HS-5 (cell line): ENCODE data around the gene CAPN6.

Experiments used
- DNase-seq: peaks from one replicate; pipeline ENCODE4 v3.0.0-alpha.2; 2012; ENCODE audit warnings: low read depth

Gene CAPN6

DNA sequence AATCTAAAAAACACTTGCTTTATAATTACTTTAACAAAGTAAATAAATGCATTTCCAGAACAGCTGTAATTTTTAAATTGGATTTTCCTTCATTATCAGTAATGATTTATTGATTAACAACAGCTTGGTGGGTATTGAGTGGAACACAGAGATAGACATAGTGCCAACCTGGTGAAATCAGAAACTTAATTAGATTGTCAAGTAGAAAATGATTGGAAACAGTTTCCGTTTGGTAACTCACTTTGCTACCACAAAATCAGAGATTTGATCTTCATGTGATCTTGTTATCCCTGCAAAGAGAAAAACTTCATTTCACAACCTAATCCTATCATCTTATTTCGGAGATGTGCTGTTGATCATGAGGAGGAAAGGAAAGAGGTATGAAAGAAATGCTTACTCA lies 70.8 kb downstream of the CAPN6 start:
- DNase-seq = no peak
